Stomach (tissue), 4 donors: ENCODE data around the gene CCNK.

ENCODE experiments used
- EP300 ChIP-seq: sonication (generic); formaldehyde crosslinking; IDR thresholded peaks from one replicate; pipeline ENCODE4 v1.6.1; 2017; ENCODE audit warnings: antibody characterized with exemption
- POLR2A ChIP-seq, 4 donors: fragments of 450-650 bp; IDR thresholded peaks; one replicate each; pipeline ENCODE4 v1.6.1; 2016; ENCODE audit warnings: antibody characterized with exemption in 4 of 4, control low read depth in 2 of 4, mild to moderate bottlenecking in 1 of 4, moderate library complexity in 1 of 4
- POLR2AphosphoS5 ChIP-seq, 3 donors: sonication (generic); formaldehyde crosslinking; IDR thresholded peaks; one replicate each; pipeline ENCODE4 v1.6.1; 2016; ENCODE audit warnings: antibody characterized with exemption in 3 of 3
- TF ChIP-seq, protein P1 (sequence below), 7 experiments: fragments of 450-650 bp in 4 of 7; fragments of 200-600 bp in 3 of 7; sonication (generic) in 3 of 7; IDR thresholded peaks; one replicate each; pipeline ENCODE4 v1.5.1; 2016 to 2019; ENCODE audit warnings: antibody characterized with exemption in 7 of 7, control low read depth in 2 of 7, mild to moderate bottlenecking in 1 of 7

DNA sequence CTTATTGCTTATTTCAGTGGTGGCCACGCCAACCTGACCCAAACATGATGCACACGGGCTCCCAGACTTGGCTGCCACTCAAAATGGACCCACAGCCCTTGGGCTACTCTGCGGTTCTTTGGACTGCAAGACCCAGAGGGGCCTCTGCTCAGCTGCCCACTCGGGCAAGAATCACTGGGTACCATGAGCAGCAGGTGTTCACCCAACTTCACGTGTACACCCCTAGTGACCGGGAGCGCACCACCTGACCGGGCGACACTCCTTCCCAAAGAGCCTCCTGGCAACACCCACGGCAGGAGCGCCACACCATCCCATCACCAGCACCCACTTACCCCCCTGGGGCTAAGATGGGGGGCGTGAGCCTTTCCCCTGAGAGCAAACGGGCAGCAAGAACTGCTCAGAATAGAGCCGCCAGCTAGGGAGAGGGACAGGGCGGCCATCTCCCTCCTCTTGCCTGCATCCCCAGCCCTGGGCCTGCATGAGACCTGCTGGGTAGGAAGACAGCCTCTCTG lies 32.0 kb downstream of the CCNK start:
- TF ChIP-seq, protein P1, sequence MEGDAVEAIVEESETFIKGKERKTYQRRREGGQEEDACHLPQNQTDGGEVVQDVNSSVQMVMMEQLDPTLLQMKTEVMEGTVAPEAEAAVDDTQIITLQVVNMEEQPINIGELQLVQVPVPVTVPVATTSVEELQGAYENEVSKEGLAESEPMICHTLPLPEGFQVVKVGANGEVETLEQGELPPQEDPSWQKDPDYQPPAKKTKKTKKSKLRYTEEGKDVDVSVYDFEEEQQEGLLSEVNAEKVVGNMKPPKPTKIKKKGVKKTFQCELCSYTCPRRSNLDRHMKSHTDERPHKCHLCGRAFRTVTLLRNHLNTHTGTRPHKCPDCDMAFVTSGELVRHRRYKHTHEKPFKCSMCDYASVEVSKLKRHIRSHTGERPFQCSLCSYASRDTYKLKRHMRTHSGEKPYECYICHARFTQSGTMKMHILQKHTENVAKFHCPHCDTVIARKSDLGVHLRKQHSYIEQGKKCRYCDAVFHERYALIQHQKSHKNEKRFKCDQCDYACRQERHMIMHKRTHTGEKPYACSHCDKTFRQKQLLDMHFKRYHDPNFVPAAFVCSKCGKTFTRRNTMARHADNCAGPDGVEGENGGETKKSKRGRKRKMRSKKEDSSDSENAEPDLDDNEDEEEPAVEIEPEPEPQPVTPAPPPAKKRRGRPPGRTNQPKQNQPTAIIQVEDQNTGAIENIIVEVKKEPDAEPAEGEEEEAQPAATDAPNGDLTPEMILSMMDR (IDR thresholded peaks at IDR 0.05): no peak
- TF ChIP-seq POLR2AphosphoS5 (IDR thresholded peaks at IDR 0.05) (no peak), POLR2A (IDR thresholded peaks at IDR 0.05) (no peak), EP300 (no peak)
